ENCODE measurements around the gene FOXP2. TPM values are rescaled to one million over a fixed set of nuclear protein-coding genes. Genes with fewer than 3 reads are reported as not detected.
A peak's percentile ranks its signal among the peaks of the same experiment; 100 is the strongest.

FOXP2 gene
- total RNA-seq, 1 experiment from 2014 or later = 2.4 TPM

- in situ Hi-C loops (cut with HindIII; ENCODE audit: low pct_unique_long_range_greater_than_20kb, low sequenced_read_pairs) = no loop called here
- DNase-seq (ENCODE audit: low read depth) = no peak
These were observed 247.5 kb downstream of the FOXP2 start for GRCh38 chr7:114662002-114662677.

GRCh38 chr7:114663502-114663901, 248.9 kb downstream of the FOXP2 start:
- peak; percentile 4 for DNase-seq (ENCODE audit: low read depth)
- in situ Hi-C loops (cut with HindIII; ENCODE audit: low pct_unique_long_range_greater_than_20kb, low sequenced_read_pairs) = no loop called here

GRCh38 chr7:114670676-114671075, 256.1 kb downstream of the FOXP2 start:
- no peak for DNase-seq (ENCODE audit: low read depth)
- in situ Hi-C loops (cut with HindIII; ENCODE audit: low pct_unique_long_range_greater_than_20kb, low sequenced_read_pairs) = no loop called here

- in situ Hi-C loops (cut with HindIII; ENCODE audit: low pct_unique_long_range_greater_than_20kb, low sequenced_read_pairs) = no loop called here
These were observed 257.0 kb downstream of the FOXP2 start for GRCh38 chr7:114671563-114672123.

GRCh38 chr7:114678116-114678515, 263.5 kb downstream of the FOXP2 start:
- in situ Hi-C loops (cut with HindIII; ENCODE audit: low pct_unique_long_range_greater_than_20kb, low sequenced_read_pairs) = no loop called here
- DNase-seq (ENCODE audit: low read depth) = no peak

More at GRCh38 chr7:114671563-114672123, 257.0 kb downstream of the FOXP2 start:
- no peak for DNase-seq (ENCODE audit: low read depth)

GRCh38 chr7:114687238-114687637, 272.6 kb downstream of the FOXP2 start:
- in situ Hi-C loops (cut with HindIII; ENCODE audit: low pct_unique_long_range_greater_than_20kb, low sequenced_read_pairs) = no loop called here
- no peak for DNase-seq (ENCODE audit: low read depth)

GRCh38 chr7:114688443-114689055, 273.9 kb downstream of the FOXP2 start:
- in situ Hi-C loops (cut with HindIII; ENCODE audit: low pct_unique_long_range_greater_than_20kb, low sequenced_read_pairs) = no loop called here
- no peak for DNase-seq (ENCODE audit: low read depth)

GRCh38 chr7:114689406-114689805, 274.8 kb downstream of the FOXP2 start:
- no peak for DNase-seq (ENCODE audit: low read depth)
- in situ Hi-C loops (cut with HindIII; ENCODE audit: low pct_unique_long_range_greater_than_20kb, low sequenced_read_pairs) = no loop called here

GRCh38 chr7:114691605-114692004, 277.0 kb downstream of the FOXP2 start:
- in situ Hi-C loops (cut with HindIII; ENCODE audit: low pct_unique_long_range_greater_than_20kb, low sequenced_read_pairs) = no loop called here

GRCh38 chr7:114695182-114695581, 280.6 kb downstream of the FOXP2 start:
- DNase-seq (ENCODE audit: low read depth) = no peak
- in situ Hi-C loops (cut with HindIII; ENCODE audit: low pct_unique_long_range_greater_than_20kb, low sequenced_read_pairs) = no loop called here

More at GRCh38 chr7:114691605-114692004, 277.0 kb downstream of the FOXP2 start:
- no peak for DNase-seq (ENCODE audit: low read depth)

- DNase-seq (ENCODE audit: low read depth) = no peak
- in situ Hi-C loops (cut with HindIII; ENCODE audit: low pct_unique_long_range_greater_than_20kb, low sequenced_read_pairs) = no loop called here
These were observed 285.8 kb downstream of the FOXP2 start for GRCh38 chr7:114700247-114700928.

GRCh38 chr7:114703677-114704076, 289.1 kb downstream of the FOXP2 start:
- in situ Hi-C loops (cut with HindIII; ENCODE audit: low pct_unique_long_range_greater_than_20kb, low sequenced_read_pairs) = no loop called here
- no peak for DNase-seq (ENCODE audit: low read depth)

GRCh38 chr7:114708646-114709045, 294.0 kb downstream of the FOXP2 start:
- in situ Hi-C loops (cut with HindIII; ENCODE audit: low pct_unique_long_range_greater_than_20kb, low sequenced_read_pairs) = no loop called here
- peak; percentile 11 for DNase-seq (ENCODE audit: low read depth)

GRCh38 chr7:114710499-114710898, 295.9 kb downstream of the FOXP2 start:
- no peak for DNase-seq (ENCODE audit: low read depth)
- in situ Hi-C loops (cut with HindIII; ENCODE audit: low pct_unique_long_range_greater_than_20kb, low sequenced_read_pairs) = no loop called here

- DNase-seq (ENCODE audit: low read depth) = no peak
- in situ Hi-C loops (cut with HindIII; ENCODE audit: low pct_unique_long_range_greater_than_20kb, low sequenced_read_pairs) = no loop called here
These were observed 296.6 kb downstream of the FOXP2 start for GRCh38 chr7:114711241-114711640.

- in situ Hi-C loops (cut with HindIII; ENCODE audit: low pct_unique_long_range_greater_than_20kb, low sequenced_read_pairs) = no loop called here
- no peak for DNase-seq (ENCODE audit: low read depth)
These were observed 301.3 kb downstream of the FOXP2 start for GRCh38 chr7:114715907-114716306.

GRCh38 chr7:114718861-114719260, 304.2 kb downstream of the FOXP2 start:
- DNase-seq (ENCODE audit: low read depth) = no peak
- in situ Hi-C loops (cut with HindIII; ENCODE audit: low pct_unique_long_range_greater_than_20kb, low sequenced_read_pairs) = no loop called here

- no peak for DNase-seq (ENCODE audit: low read depth)
- in situ Hi-C loops (cut with HindIII; ENCODE audit: low pct_unique_long_range_greater_than_20kb, low sequenced_read_pairs) = no loop called here
These were observed 306.1 kb downstream of the FOXP2 start for GRCh38 chr7:114720725-114721124.

GRCh38 chr7:114722562-114722961, 307.9 kb downstream of the FOXP2 start:
- DNase-seq (ENCODE audit: low read depth) = no peak

More at GRCh38 chr7:114722562-114722961, 307.9 kb downstream of the FOXP2 start:
- in situ Hi-C loops (cut with HindIII; ENCODE audit: low pct_unique_long_range_greater_than_20kb, low sequenced_read_pairs) = no loop called here
